Measurements from ENCODE around the gene NEK2. TPM values are rescaled to one million over a fixed set of nuclear protein-coding genes. Genes with fewer than 3 reads are reported as not detected.

NEK2 gene
- total and polyA plus RNA-seq, 2 of the 13 experiments (the other 11 are each of a cell fraction or from before 2014, with no cell fraction given), result 10.9 to 40.8 TPM

DNA sequence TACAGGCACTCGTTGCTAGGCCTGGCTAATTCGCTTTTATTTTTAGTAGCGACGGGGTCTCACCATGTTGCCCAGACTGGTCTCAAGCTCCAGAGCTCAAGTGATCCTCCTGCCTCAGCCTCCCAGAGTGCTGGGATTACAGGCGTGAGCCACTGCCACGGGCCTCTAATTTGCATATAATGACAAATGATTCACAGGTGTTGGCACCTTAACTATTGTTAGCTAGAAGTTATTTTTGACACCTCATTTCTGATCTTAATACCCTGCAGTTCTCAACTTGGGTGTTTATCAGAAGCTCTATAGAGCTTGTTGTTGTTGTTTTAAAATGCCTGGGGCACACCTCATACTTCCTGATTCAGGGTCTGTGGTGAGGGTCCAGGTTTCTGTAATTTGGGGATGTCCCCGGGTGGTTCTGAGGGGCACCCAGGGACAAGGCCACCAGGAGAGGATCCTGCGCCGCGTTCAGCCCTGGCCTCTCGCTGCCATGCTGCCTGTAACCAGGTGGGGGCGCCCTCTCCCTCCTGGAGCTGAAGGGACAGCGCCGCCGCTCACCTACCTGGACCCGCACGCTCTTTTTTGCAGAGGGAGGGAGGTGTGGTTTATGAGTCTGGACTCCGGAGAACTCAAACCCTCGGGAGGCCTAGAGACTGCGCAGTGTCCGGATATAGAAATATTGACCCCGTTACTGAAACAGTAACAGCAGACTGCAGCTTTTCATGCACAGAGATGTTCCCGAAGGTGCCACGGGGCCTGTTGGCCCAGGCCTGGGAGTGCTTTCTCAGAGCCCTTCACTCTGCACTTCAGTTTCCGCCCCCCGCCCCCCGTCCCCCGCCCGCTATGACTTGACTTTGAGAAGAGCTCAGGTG, 23.0 kb upstream of the NEK2 start (continued):
- TF ChIP-seq TGIF2 (CRISPR knock-in tag; IDR thresholded peaks at IDR 0.05) (no peak), MEIS2 (CRISPR knock-in tag; IDR thresholded peaks at IDR 0.05) (peak; percentile 42; the same call in 1 of the 2 replicates), ZNF12 (CRISPR knock-in tag; IDR thresholded peaks at IDR 0.05) (peak; percentile 33; the same call in 1 of the 2 replicates), CAMTA2 (CRISPR knock-in tag; IDR thresholded peaks at IDR 0.05; ENCODE audit: borderline replicate concordance) (0 out of 2 replicates have a peak, but pooled peaks have one; percentile 37), ZNF367 (CRISPR knock-in tag; IDR thresholded peaks at IDR 0.05; ENCODE audit: borderline replicate concordance) (no peak), EED (CRISPR knock-in tag; IDR thresholded peaks at IDR 0.05) (no peak), ZNF777 (CRISPR knock-in tag; IDR thresholded peaks at IDR 0.05) (0 out of 2 replicates have a peak, but pooled peaks have one; percentile 36), TEAD3 (CRISPR knock-in tag; optimal IDR thresholded peaks at IDR 0.05; ENCODE audit: borderline replicate concordance) (peak; percentile 60), POGZ (CRISPR knock-in tag; IDR thresholded peaks at IDR 0.05) (peak; percentile 68; the same call in 1 of the 2 replicates), ZNF382 (CRISPR knock-in tag; IDR thresholded peaks at IDR 0.05; ENCODE audit: borderline replicate concordance) (no peak), ZNF354B (CRISPR knock-in tag; IDR thresholded peaks at IDR 0.05) (0 out of 2 replicates have a peak, but pooled peaks have one; percentile 43), ZNF746 (CRISPR knock-in tag; IDR thresholded peaks at IDR 0.05) (no peak), ZNF878 (CRISPR knock-in tag; IDR thresholded peaks at IDR 0.05) (peak; percentile 68; the same call in 1 of the 2 replicates), DMAP1 (CRISPR knock-in tag; IDR thresholded peaks at IDR 0.05) (no peak), SPEN (CRISPR knock-in tag; IDR thresholded peaks at IDR 0.05; ENCODE audit: low read depth) (peak; percentile 70), CENPT (CRISPR knock-in tag; IDR thresholded peaks at IDR 0.05; ENCODE audit: low read depth) (no peak), YY1 (IDR thresholded peaks at IDR 0.05; ENCODE audit: insufficient read depth, insufficient replicate concordance, low read depth, low read length) (peak; percentile 46), TBX2 (CRISPR knock-in tag; IDR thresholded peaks at IDR 0.05; ENCODE audit: borderline replicate concordance) (peak; percentile 58; the same call in 1 of the 2 replicates), SRSF9 (IDR thresholded peaks at IDR 0.05; ENCODE audit: borderline replicate concordance, insufficient read depth, low read depth, low read length, poor library complexity, severe bottlenecking) (no peak), ZNF605 (CRISPR knock-in tag; IDR thresholded peaks at IDR 0.05) (peak; percentile 62), ZNF20 (CRISPR knock-in tag; IDR thresholded peaks at IDR 0.05) (no peak), ELF3 (CRISPR knock-in tag; IDR thresholded peaks at IDR 0.05) (peak; percentile 74), THAP11 (CRISPR knock-in tag; IDR thresholded peaks at IDR 0.05) (0 out of 2 replicates have a peak, but pooled peaks have one; percentile 48), GATAD1 (CRISPR knock-in tag; IDR thresholded peaks at IDR 0.05) (peak; percentile 66), STAG1 (CRISPR knock-in tag; IDR thresholded peaks at IDR 0.05) (peak; percentile 97), SP5 (CRISPR knock-in tag; IDR thresholded peaks at IDR 0.05; ENCODE audit: borderline replicate concordance, low read depth) (peak; percentile 40; the same call in 1 of the 2 replicates), XRCC5 (optimal IDR thresholded peaks at IDR 0.05; ENCODE audit: low read length) (peak; percentile 84)
- TF ChIP-seq, protein P1, sequence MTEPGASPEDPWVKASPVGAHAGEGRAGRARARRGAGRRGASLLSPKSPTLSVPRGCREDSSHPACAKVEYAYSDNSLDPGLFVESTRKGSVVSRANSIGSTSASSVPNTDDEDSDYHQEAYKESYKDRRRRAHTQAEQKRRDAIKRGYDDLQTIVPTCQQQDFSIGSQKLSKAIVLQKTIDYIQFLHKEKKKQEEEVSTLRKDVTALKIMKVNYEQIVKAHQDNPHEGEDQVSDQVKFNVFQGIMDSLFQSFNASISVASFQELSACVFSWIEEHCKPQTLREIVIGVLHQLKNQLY (CRISPR knock-in tag; IDR thresholded peaks at IDR 0.05), result peak; percentile 44; the same call in 1 of the 2 replicates
- TF ChIP-seq, protein P2, sequence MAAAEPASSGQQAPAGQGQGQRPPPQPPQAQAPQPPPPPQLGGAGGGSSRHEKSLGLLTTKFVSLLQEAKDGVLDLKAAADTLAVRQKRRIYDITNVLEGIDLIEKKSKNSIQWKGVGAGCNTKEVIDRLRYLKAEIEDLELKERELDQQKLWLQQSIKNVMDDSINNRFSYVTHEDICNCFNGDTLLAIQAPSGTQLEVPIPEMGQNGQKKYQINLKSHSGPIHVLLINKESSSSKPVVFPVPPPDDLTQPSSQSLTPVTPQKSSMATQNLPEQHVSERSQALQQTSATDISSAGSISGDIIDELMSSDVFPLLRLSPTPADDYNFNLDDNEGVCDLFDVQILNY (CRISPR knock-in tag; conservative IDR thresholded peaks at IDR 0.05), result no peak
- TF ChIP-seq, protein P3, sequence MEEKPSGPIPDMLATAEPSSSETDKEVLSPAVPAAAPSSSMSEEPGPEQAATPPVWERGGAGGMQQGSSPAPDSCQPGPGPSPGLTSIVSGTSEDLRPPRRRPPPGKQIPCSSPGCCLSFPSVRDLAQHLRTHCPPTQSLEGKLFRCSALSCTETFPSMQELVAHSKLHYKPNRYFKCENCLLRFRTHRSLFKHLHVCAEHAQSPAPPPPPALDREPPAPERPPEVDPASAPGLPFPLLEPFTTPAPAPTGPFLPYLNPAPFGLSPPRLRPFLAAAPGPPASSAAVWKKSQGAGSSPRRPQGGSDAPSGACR (CRISPR knock-in tag; IDR thresholded peaks at IDR 0.05), result peak; percentile 40; the same call in 1 of the 2 replicates

Measured in HepG2 (cell line).